ENCODE data around the gene RPL10L. TPM values are rescaled to one million over a fixed set of nuclear protein-coding genes. Genes with fewer than 3 reads are reported as not detected.

Gene RPL10L
- total RNA-seq: not detected

DNA sequence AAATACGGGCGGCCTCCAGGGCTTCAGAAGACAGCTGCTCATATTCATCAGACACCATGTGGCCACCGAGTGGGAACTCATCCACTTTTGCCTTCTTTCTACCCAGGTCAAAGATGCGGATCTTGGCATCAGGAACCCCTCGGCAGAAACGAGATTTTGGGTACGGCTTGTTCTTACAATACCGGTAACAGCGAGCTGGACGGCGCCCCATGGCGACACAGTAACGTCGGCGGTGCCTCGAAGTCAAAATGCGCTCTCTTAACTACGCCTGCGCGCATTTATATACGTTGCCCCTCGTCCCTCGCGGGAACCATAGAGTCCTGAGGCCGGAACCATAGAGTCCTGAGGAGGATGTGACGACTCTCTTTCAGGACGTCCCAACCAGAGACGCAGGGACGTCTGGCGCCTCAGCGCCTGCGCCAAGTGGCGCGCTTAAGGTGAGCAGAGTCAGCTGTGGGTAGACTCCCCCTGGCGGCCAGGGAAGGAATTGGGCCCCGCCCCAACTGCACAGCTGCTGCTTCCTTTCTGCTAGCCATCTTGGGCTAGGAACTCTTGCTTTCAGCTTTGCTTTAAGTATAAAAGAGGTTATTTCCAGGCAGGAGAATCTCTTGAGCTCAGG is at the start of gene RPL10L:
RPL10L (minus strand) TSS at position 256 of the 619 bp plus-strand sequence; CDS start at position 211, 45 bp downstream.
- no peaks in the 10 kb centered on the region for H3K4me1 Mint-ChIP-seq

DNA sequence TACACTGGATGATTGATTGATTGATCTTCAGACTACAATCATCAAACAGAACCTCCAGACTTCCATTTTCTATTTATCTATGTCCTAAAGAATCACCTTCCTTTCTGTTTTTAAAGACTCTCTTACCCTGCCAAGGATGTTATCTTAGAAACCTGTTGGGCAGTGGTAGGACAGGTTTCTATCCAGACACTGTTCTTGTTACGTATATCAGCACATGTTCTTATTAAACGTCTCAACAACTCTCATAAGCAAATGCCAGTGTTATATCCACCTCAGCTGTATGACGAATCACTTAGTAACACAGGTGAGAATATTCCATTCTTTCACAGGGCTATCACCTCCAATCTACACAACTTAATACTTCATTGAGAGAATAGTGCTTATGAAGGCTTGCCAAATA is 40.2 kb upstream of the RPL10L start:
- Mint-ChIP-seq H3K36me3 (ENCODE audit: low read depth) (no peaks in the 10 kb centered on the region), H3K27me3 (no peaks in the 10 kb centered on the region), H3K9me3 (peaks cover 15% of the 10 kb centered on the region), H3K4me3 (no peak overlapping the region), H3K27ac (no peak overlapping the region), H3K4me1 (no peaks in the 10 kb centered on the region)
- DNase-seq: no peak
- POLR2A ChIA-PET: no interaction called here
- CTCF ChIA-PET: no interaction called here

More for the DNA sequence above, at the start of gene RPL10L:
- no peak for DNase-seq
- Mint-ChIP-seq H3K9me3 (peaks cover 3% of the 10 kb centered on the region), H3K27me3 (no peaks in the 10 kb centered on the region), H3K27ac (no peak within 1 kb of the TSS), H3K36me3 (ENCODE audit: low read depth) (no peaks in the 10 kb centered on the region), H3K4me3 (no peak within 1 kb of the TSS)
- ChIA-PET POLR2A (no interaction called here), CTCF (no interaction called here)

DNA sequence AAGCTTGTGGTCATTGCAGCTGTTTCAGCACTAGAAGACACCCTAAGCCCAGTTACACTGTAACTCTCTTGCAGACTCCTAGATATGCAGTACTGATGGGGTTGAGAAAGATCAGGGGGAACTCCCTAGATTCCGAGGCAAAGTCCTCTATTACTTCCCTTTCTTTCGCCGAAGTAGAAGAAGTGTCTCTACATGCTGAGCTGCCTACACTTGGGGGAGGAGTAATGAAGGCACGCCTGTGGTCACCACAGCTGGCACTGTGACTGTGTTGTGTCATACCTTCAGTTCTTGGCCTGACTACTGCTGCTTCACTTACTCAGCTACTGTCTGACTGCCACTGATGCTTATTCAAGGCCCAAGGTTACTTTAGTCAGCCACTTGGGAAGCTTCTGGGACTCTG is 35.1 kb upstream of the RPL10L start:
- Mint-ChIP-seq H3K4me3 (no peak overlapping the region), H3K27ac (no peak overlapping the region), H3K27me3 (no peaks in the 10 kb centered on the region), H3K9me3 (peaks cover 12% of the 10 kb centered on the region), H3K4me1 (no peaks in the 10 kb centered on the region), H3K36me3 (ENCODE audit: low read depth) (no peaks in the 10 kb centered on the region)
- no peak for DNase-seq
- CTCF ChIA-PET: no interaction called here
- POLR2A ChIA-PET: no interaction called here

DNA sequence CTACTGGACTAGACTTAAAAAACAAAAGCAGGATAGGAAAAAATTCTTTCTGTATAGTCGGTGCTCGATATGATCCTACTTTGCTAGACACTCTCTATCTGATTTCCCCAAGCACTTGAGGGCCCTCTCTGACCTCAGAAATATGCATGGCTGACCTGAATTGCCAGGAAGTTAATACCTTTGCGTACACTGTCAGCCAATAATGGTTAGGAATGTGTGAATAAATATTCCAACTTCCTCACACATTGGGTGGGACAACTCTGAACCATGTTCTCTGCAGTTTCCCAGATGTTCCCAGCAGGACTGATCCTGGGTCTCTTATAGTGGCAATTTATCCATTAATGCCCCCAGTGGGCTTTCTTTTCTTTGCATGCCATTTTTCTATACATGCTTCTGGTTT is 20.5 kb upstream of the RPL10L start:
- no peaks in the 10 kb centered on the region for H3K36me3 Mint-ChIP-seq (ENCODE audit: low read depth)
- H3K9me3 Mint-ChIP-seq: peaks cover 7% of the 10 kb centered on the region
- H3K4me1 Mint-ChIP-seq: no peaks in the 10 kb centered on the region
- no peak overlapping the region for H3K27ac Mint-ChIP-seq
- POLR2A ChIA-PET: no interaction called here
- H3K4me3 Mint-ChIP-seq: no peak overlapping the region
- CTCF ChIA-PET: no interaction called here
- DNase-seq: no peak
- no peaks in the 10 kb centered on the region for H3K27me3 Mint-ChIP-seq

DNA sequence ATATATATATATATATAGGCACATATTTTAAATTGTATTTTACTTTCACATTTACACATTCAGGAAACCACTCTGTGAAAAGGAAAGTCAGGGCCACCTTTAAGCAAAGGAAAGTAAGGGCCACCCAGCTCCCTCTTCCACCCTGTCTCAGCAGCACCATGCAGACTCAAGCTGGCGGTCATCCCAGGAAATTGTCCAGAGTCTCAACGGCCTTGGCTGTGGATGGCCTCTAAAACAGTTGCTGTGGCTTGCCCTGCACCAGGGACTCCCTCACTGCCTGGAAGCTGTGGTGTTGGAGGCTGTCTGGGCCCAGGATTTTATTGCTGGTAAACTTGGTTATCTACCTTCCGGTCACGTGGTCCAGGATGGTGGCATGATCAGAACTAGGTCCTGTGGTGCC is 11.8 kb upstream of the RPL10L start:
- Mint-ChIP-seq H3K9me3 (peaks cover 11% of the 10 kb centered on the region), H3K4me3 (no peak overlapping the region), H3K36me3 (ENCODE audit: low read depth) (no peaks in the 10 kb centered on the region), H3K4me1 (no peaks in the 10 kb centered on the region), H3K27me3 (no peaks in the 10 kb centered on the region), H3K27ac (no peak overlapping the region)
- ChIA-PET POLR2A (no interaction called here), CTCF (no interaction called here)
- no peak for DNase-seq

DNA sequence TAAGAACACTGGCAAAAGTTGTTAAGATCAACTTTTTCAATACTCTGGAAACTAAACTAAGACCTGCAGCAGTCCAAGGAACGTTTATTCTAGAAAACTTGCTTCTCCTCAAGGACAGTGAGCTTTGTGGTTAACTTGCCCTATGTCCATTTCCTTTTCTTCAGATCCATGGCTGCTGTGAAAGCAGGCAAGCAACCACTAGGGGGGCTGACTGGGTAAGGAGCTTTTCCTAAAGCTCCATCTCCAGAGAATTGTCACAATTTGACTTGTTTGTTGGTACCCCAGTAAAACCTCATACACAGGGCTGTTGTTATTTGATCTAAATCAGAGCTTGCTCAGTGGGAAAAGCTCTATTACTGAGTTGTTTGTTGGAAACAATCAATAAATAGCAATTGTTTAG is 10.1 kb upstream of the RPL10L start:
- Mint-ChIP-seq H3K4me3 (no peak overlapping the region), H3K36me3 (ENCODE audit: low read depth) (no peaks in the 10 kb centered on the region), H3K27ac (no peak overlapping the region), H3K9me3 (peaks cover 9% of the 10 kb centered on the region), H3K27me3 (no peaks in the 10 kb centered on the region), H3K4me1 (no peaks in the 10 kb centered on the region)
- ChIA-PET POLR2A (no interaction called here), CTCF (no interaction called here)
- no peak for DNase-seq

DNA sequence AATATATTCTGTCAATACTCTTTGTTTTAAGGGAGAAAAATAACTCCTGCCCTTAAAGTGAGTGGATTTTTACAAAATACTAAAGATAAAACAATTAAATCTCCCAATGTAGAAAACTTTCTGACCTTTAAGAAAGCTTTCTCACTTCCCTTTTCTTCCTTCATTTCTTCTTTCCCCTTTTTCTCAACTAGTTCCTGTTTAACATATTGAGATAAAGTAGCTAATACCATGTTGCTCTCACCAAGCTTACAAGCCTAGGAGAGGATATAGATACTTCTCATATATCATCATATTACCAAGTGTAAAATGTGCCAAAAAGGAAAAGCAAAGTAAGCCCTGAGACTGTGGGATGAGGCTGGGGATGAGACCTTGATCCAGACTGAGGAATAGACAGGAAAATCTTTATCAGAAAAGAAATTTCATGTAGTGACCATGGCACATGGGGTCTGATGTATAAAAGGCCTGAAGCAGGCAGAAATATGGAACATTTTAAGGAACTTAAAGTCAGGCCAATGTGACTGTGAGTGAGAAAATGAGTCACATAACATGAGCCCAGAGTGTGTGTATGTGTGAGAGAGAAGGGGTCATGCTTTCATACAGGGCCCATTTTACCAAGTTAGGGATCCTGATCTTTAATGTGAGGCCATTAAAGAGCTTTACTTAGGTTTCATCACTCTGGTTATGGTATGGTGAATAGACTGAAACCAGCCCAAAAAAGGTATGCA is 1.6 kb upstream of the RPL10L start:
- Mint-ChIP-seq H3K9me3 (peaks cover 3% of the 10 kb centered on the region), H3K27me3 (no peaks in the 10 kb centered on the region), H3K36me3 (ENCODE audit: low read depth) (no peaks in the 10 kb centered on the region), H3K27ac (no peak overlapping the region), H3K4me1 (no peaks in the 10 kb centered on the region), H3K4me3 (no peak overlapping the region)
- no peak for DNase-seq
- POLR2A ChIA-PET: no interaction called here
- CTCF ChIA-PET: no interaction called here

DNA sequence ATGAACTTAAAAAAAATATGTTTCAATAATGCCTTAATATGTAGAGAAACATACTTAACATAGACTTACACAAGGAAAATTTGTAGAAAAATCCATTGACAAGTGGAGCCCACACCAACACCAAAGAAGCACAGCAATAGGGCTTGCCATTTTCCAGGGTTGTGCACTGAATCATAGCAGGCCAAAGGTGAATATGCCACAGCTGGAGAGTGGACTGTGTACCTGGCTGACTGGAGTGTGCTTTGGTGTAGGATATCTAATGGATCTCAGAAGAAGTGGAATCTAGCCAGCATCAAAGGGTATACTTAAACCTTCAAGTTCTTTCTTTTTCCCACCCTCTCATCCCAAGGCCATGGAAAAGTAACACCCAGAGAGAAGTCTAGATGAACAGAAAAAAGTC is 4.8 kb downstream of the RPL10L start:
- Mint-ChIP-seq H3K9me3 (peaks cover 11% of the 10 kb centered on the region), H3K4me3 (no peak overlapping the region), H3K27me3 (no peaks in the 10 kb centered on the region), H3K27ac (no peak overlapping the region), H3K36me3 (ENCODE audit: low read depth) (no peaks in the 10 kb centered on the region), H3K4me1 (no peaks in the 10 kb centered on the region)
- ChIA-PET CTCF (no interaction called here), POLR2A (no interaction called here)
- no peak for DNase-seq

DNA sequence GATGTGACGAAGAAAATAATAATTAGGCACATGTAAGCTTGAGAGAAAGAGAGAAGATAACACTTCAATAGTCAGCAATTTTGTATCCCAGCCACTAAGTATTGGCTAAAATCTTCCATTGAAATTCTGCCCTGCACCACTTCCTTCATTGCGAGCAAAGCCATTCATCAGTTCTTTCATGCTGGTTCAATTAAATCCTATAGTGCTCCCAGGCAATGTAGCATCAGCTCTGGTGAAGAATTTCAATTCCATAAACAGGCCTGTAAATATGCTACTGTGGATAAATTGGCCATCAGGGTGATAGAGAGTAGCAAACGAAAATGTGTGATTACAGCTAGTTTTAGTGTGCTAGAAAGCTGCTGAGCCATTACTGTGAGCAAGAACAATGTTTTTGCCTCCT is 24.7 kb downstream of the RPL10L start:
- Mint-ChIP-seq H3K4me3 (no peak overlapping the region), H3K27ac (no peak overlapping the region), H3K36me3 (ENCODE audit: low read depth) (no peaks in the 10 kb centered on the region), H3K4me1 (no peaks in the 10 kb centered on the region), H3K9me3 (peaks cover 2% of the 10 kb centered on the region), H3K27me3 (no peaks in the 10 kb centered on the region)
- CTCF ChIA-PET: no interaction called here
- DNase-seq: no peak
- POLR2A ChIA-PET: no interaction called here
